BLaER1 treated with 17β-estradiol and CSF1 and Interleukin-3, amounts not matched to agents 10 nM and 100 nM (cell line): Measurements from ENCODE around the gene PCDH9.

Experiments
- H3K27ac ChIP-seq, 11 experiments: shearing (Covaris generic); formaldehyde crosslinking; 2 replicates each; pipeline ENCODE4 v1.8.1; 2022
- H3K27me3 ChIP-seq, 11 experiments: shearing (Covaris generic); formaldehyde crosslinking; 2 replicates each; pipeline ENCODE4 v1.8.1; 2022
- H3K36me3 ChIP-seq, 11 experiments: shearing (Covaris generic); formaldehyde crosslinking; 2 replicates each; pipeline ENCODE4 v1.8.1; 2022
- H3K4me1 ChIP-seq, 10 experiments: shearing (Covaris generic); formaldehyde crosslinking; 2 replicates each; pipeline ENCODE4 v1.8.1; 2022
- H3K4me2 ChIP-seq, 11 experiments: shearing (Covaris generic); formaldehyde crosslinking; 2 replicates each; pipeline ENCODE4 v1.8.1; 2022
- H3K4me3 ChIP-seq, 10 experiments: shearing (Covaris generic); formaldehyde crosslinking; 2 replicates each; pipeline ENCODE4 v1.8.1; 2022
- H3K9ac ChIP-seq, 11 experiments: shearing (Covaris generic); formaldehyde crosslinking; 2 replicates each; pipeline ENCODE4 v1.8.1; 2022
- H3K9me3 ChIP-seq, 11 experiments: shearing (Covaris generic); formaldehyde crosslinking; replicated peaks in 1 of 11; 2 replicates each; pipeline ENCODE4 v1.8.1; 2022
- H4K20me1 ChIP-seq, 11 experiments: shearing (Covaris generic); formaldehyde crosslinking; 2 replicates each; pipeline ENCODE4 v1.8.1; 2022
- Cebpa-rat ChIP-seq, 11 experiments: shearing (Covaris generic); IDR thresholded peaks; 2 replicates each; pipeline ENCODE4 v1.8.1; 2022

PCDH9 gene

GRCh38 chr13:66362485-66362884 is 867.7 kb downstream of the PCDH9 start:
- no peak overlapping the region for H3K27ac ChIP-seq
- H3K4me3 ChIP-seq = no peak overlapping the region
- no peaks in the 10 kb centered on the region for H3K27me3 ChIP-seq
- no peaks in the 10 kb centered on the region for H3K4me1 ChIP-seq
- H4K20me1 ChIP-seq = no peaks in the 10 kb centered on the region
- no peaks in the 10 kb centered on the region for H3K9me3 ChIP-seq
- H3K9ac ChIP-seq = no peak overlapping the region
- TF ChIP-seq Cebpa-rat (IDR thresholded peaks at IDR 0.05) = no peak
- no peaks in the 10 kb centered on the region for H3K36me3 ChIP-seq
- H3K4me2 ChIP-seq = no peak overlapping the region

- Histone ChIP-seq H3K9ac (no peak overlapping the region), H4K20me1 (no peaks in the 10 kb centered on the region), H3K4me3 (no peak overlapping the region), H3K9me3 (no peaks in the 10 kb centered on the region), H3K36me3 (no peaks in the 10 kb centered on the region), H3K4me1 (no peaks in the 10 kb centered on the region), H3K27me3 (no peaks in the 10 kb centered on the region), H3K27ac (no peak overlapping the region), H3K4me2 (no peak overlapping the region)
- no peak for TF ChIP-seq Cebpa-rat (IDR thresholded peaks at IDR 0.05)
Measured at GRCh38 chr13:66359910-66360552, 870.1 kb downstream of the PCDH9 start.

- Histone ChIP-seq H3K4me1 (no peaks in the 10 kb centered on the region), H3K36me3 (no peaks in the 10 kb centered on the region), H3K4me2 (no peak overlapping the region), H3K4me3 (no peak overlapping the region), H4K20me1 (no peaks in the 10 kb centered on the region), H3K27me3 (no peaks in the 10 kb centered on the region), H3K9me3 (no peaks in the 10 kb centered on the region), H3K9ac (no peak overlapping the region), H3K27ac (no peak overlapping the region)
- TF ChIP-seq Cebpa-rat (IDR thresholded peaks at IDR 0.05) = no peak
Measured at GRCh38 chr13:66359393-66359792, 870.7 kb downstream of the PCDH9 start.

- no peaks in the 10 kb centered on the region for H3K4me1 ChIP-seq
- no peak overlapping the region for H3K9ac ChIP-seq
- no peak for TF ChIP-seq Cebpa-rat (IDR thresholded peaks at IDR 0.05)
- no peak overlapping the region for H3K4me2 ChIP-seq
- H3K27me3 ChIP-seq = no peaks in the 10 kb centered on the region
- no peaks in the 10 kb centered on the region for H3K9me3 ChIP-seq
- no peaks in the 10 kb centered on the region for H3K36me3 ChIP-seq
- no peak overlapping the region for H3K4me3 ChIP-seq
- no peak overlapping the region for H3K27ac ChIP-seq
- H4K20me1 ChIP-seq = no peaks in the 10 kb centered on the region
Measured at GRCh38 chr13:66358564-66358963, 871.6 kb downstream of the PCDH9 start.

GRCh38 chr13:66357463-66357862 is 872.7 kb downstream of the PCDH9 start:
- Histone ChIP-seq H3K27me3 (no peaks in the 10 kb centered on the region), H3K4me2 (no peak overlapping the region), H3K9ac (no peak overlapping the region), H3K4me3 (no peak overlapping the region), H4K20me1 (no peaks in the 10 kb centered on the region), H3K27ac (no peak overlapping the region), H3K9me3 (no peaks in the 10 kb centered on the region), H3K36me3 (no peaks in the 10 kb centered on the region), H3K4me1 (no peaks in the 10 kb centered on the region; a peak in 2 of 20 replicates)
- TF ChIP-seq Cebpa-rat (IDR thresholded peaks at IDR 0.05) = no peak

- Histone ChIP-seq H4K20me1 (no peaks in the 10 kb centered on the region), H3K4me3 (no peak overlapping the region), H3K4me1 (no peaks in the 10 kb centered on the region; a peak in 2 of 20 replicates), H3K9ac (no peak overlapping the region), H3K9me3 (no peaks in the 10 kb centered on the region), H3K4me2 (no peak overlapping the region), H3K36me3 (no peaks in the 10 kb centered on the region), H3K27me3 (no peaks in the 10 kb centered on the region), H3K27ac (no peak overlapping the region)
- TF ChIP-seq Cebpa-rat (IDR thresholded peaks at IDR 0.05) = no peak
Measured at GRCh38 chr13:66354879-66355751, 875.0 kb downstream of the PCDH9 start.

- Histone ChIP-seq H3K27ac (no peak overlapping the region), H3K4me1 (no peaks in the 10 kb centered on the region; a peak in 2 of 20 replicates), H3K9me3 (no peaks in the 10 kb centered on the region), H4K20me1 (no peaks in the 10 kb centered on the region), H3K4me3 (no peak overlapping the region), H3K4me2 (no peak overlapping the region), H3K27me3 (no peaks in the 10 kb centered on the region), H3K9ac (no peak overlapping the region), H3K36me3 (no peaks in the 10 kb centered on the region)
- no peak for TF ChIP-seq Cebpa-rat (IDR thresholded peaks at IDR 0.05)
Measured at GRCh38 chr13:66353664-66354063, 876.5 kb downstream of the PCDH9 start.

- Histone ChIP-seq H3K27ac (no peak overlapping the region), H4K20me1 (no peaks in the 10 kb centered on the region), H3K27me3 (no peaks in the 10 kb centered on the region), H3K9me3 (no peaks in the 10 kb centered on the region), H3K4me1 (no peaks in the 10 kb centered on the region; a peak in 2 of 20 replicates), H3K4me3 (no peak overlapping the region), H3K9ac (no peak overlapping the region), H3K4me2 (no peak overlapping the region), H3K36me3 (no peaks in the 10 kb centered on the region)
- no peak for TF ChIP-seq Cebpa-rat (IDR thresholded peaks at IDR 0.05)
Measured at GRCh38 chr13:66349966-66350365, 880.2 kb downstream of the PCDH9 start.

- H3K36me3 ChIP-seq = no peaks in the 10 kb centered on the region
- no peak for TF ChIP-seq Cebpa-rat (IDR thresholded peaks at IDR 0.05)
- H3K9me3 ChIP-seq = no peaks in the 10 kb centered on the region
- no peaks in the 10 kb centered on the region for H3K27me3 ChIP-seq
- H3K9ac ChIP-seq = no peak overlapping the region
- no peak overlapping the region for H3K4me2 ChIP-seq
- no peak overlapping the region for H3K4me3 ChIP-seq
- no peaks in the 10 kb centered on the region; a peak in 2 of 20 replicates for H3K4me1 ChIP-seq
- no peak overlapping the region for H3K27ac ChIP-seq
- H4K20me1 ChIP-seq = no peaks in the 10 kb centered on the region
Measured at GRCh38 chr13:66348745-66349690, 881.1 kb downstream of the PCDH9 start.
